ENCODE measurements around the gene TRMT13.

The TRMT13 gene

GRCh38 chr1:100101564-100101963 lies 31.4 kb upstream of the TRMT13 start:
- TF ChIP-seq POLR2AphosphoS5 (IDR thresholded peaks at IDR 0.05; ENCODE audit: low read depth) (no peak), REST (IDR thresholded peaks at IDR 0.05; ENCODE audit: insufficient replicate concordance, low read depth) (no peak), GABPA (IDR thresholded peaks at IDR 0.05; ENCODE audit: low read depth) (no peak), SPI1 (IDR thresholded peaks at IDR 0.05; ENCODE audit: borderline replicate concordance, low read depth) (no peak)
- TF ChIP-seq, protein P1, sequence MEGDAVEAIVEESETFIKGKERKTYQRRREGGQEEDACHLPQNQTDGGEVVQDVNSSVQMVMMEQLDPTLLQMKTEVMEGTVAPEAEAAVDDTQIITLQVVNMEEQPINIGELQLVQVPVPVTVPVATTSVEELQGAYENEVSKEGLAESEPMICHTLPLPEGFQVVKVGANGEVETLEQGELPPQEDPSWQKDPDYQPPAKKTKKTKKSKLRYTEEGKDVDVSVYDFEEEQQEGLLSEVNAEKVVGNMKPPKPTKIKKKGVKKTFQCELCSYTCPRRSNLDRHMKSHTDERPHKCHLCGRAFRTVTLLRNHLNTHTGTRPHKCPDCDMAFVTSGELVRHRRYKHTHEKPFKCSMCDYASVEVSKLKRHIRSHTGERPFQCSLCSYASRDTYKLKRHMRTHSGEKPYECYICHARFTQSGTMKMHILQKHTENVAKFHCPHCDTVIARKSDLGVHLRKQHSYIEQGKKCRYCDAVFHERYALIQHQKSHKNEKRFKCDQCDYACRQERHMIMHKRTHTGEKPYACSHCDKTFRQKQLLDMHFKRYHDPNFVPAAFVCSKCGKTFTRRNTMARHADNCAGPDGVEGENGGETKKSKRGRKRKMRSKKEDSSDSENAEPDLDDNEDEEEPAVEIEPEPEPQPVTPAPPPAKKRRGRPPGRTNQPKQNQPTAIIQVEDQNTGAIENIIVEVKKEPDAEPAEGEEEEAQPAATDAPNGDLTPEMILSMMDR (IDR thresholded peaks at IDR 0.05; ENCODE audit: insufficient read depth, low read length): no peak
- DNase-seq (ENCODE audit: low read depth in 1 of 2, low spot score in 1 of 2): no peak
- H3K27ac ChIP-seq (replicated peaks): no peak overlapping the region
- no peaks in the 10 kb centered on the region for H3K27me3 ChIP-seq (ENCODE audit: insufficient read depth, poor library complexity, severe bottlenecking)
- H3K4me3 ChIP-seq (replicated peaks; ENCODE audit: insufficient read depth, low read length): no peak overlapping the region

DNA sequence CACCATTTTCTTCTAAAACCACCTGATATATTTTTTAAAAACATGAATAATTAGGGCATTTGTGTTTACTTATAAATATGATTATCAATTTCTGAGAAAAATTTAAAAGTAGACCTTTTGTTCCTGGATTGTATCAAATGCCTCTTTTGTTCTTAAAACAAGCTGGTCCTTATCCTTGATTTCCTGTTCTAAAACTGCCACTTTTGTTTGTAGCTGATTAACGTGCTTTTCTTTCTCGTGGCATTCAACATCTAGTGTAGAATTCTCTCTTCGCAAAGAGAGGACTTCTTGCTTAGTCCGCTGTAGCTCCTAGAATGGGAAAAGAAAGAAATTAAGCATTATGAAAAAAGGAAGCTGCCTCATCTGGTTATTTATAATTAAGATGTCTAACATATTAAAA lies 25.3 kb upstream of the TRMT13 start:
- Histone ChIP-seq H3K27ac (replicated peaks) (no peak overlapping the region), H3K27me3 (ENCODE audit: insufficient read depth, poor library complexity, severe bottlenecking) (no peaks in the 10 kb centered on the region), H3K4me3 (replicated peaks; ENCODE audit: insufficient read depth, low read length) (no peak overlapping the region)
- TF ChIP-seq, protein P1 (IDR thresholded peaks at IDR 0.05; ENCODE audit: insufficient read depth, low read length): no peak
- no peak for TF ChIP-seq GABPA (IDR thresholded peaks at IDR 0.05; ENCODE audit: low read depth)
- no peak for TF ChIP-seq POLR2AphosphoS5 (IDR thresholded peaks at IDR 0.05; ENCODE audit: low read depth)
- no peak for TF ChIP-seq SPI1 (IDR thresholded peaks at IDR 0.05; ENCODE audit: borderline replicate concordance, low read depth)
- no peak for TF ChIP-seq REST (IDR thresholded peaks at IDR 0.05; ENCODE audit: insufficient replicate concordance, low read depth)
- no peak for DNase-seq (ENCODE audit: low read depth in 1 of 2, low spot score in 1 of 2)

GRCh38 chr1:100109554-100110066 lies 23.4 kb upstream of the TRMT13 start:
- TF ChIP-seq SPI1 (IDR thresholded peaks at IDR 0.05; ENCODE audit: borderline replicate concordance, low read depth) (no peak), GABPA (IDR thresholded peaks at IDR 0.05; ENCODE audit: low read depth) (no peak), REST (IDR thresholded peaks at IDR 0.05; ENCODE audit: insufficient replicate concordance, low read depth) (no peak)
- TF ChIP-seq, protein P1 (IDR thresholded peaks at IDR 0.05; ENCODE audit: insufficient read depth, low read length): no peak
- no peaks in the 10 kb centered on the region for H3K27me3 ChIP-seq (ENCODE audit: insufficient read depth, poor library complexity, severe bottlenecking)
- DNase-seq (ENCODE audit: low read depth in 1 of 2, low spot score in 1 of 2): no peak
- H3K4me3 ChIP-seq (replicated peaks; ENCODE audit: insufficient read depth, low read length): no peak overlapping the region
- no peak overlapping the region for H3K27ac ChIP-seq (replicated peaks)

Data from HL-60 (cell line).